HepG2 (cell line): Measurements from ENCODE around the gene C14orf132. TPM values are rescaled to one million over a fixed set of nuclear protein-coding genes. Genes with fewer than 3 reads are reported as not detected.

Experiments used
- ATAC-seq: fragments of 200-7000 bp; cut with Tn5 transposase; 3 replicates; pipeline ENCODE4 v1.9.1; 2020; ENCODE audit warnings: mild to moderate bottlenecking, moderate library complexity
- BruUV-seq: library from RNA; stranded (reverse); fragments of 400-500 nt; replicated peaks from 2 replicates; lab custom pipeline; 2021; lab: Mats Ljungman, UMichigan
- CTCF ChIA-PET: fragments of 300-600 bp; formaldehyde crosslinking; extraction: SDS; loops from one replicate; lab custom pipeline; 2021; ENCODE audit warnings: low total read pairs, inconsistent platforms, low intra/inter-chr PET ratio; lab: Yijun Ruan, JAX
- POLR2A ChIA-PET: fragments of 350-600 bp; sonication (Branson Sonifier 250); formaldehyde crosslinking; loops from one replicate; lab custom pipeline; 2020; ENCODE audit warnings: antibody characterized with exemption, inconsistent platforms; lab: Yijun Ruan, JAX
- DNase-seq: peaks from one replicate; pipeline ENCODE4 v3.0.0-alpha.2; 2015; ENCODE audit warnings: low spot score
- FAIRE-seq: peaks from 3 replicates; lab custom pipeline; 2011; peaks lifted over from hg19 to GRCh38; lab: Jason Lieb, UNC
- H2AFZ ChIP-seq: one replicate; pipeline ENCODE4 v1.6.1; 2011; ENCODE audit warnings: low read length, inconsistent platforms
- H3K27ac ChIP-seq: fragments of 300-600 bp; 3 replicates; pipeline ENCODE4 v1.8.0; 2011; ENCODE audit warnings: mixed run types, mild to moderate bottlenecking, mixed read lengths, low read length, inconsistent platforms; ENCODE audit not compliant: insufficient read depth; ENCODE audit errors: extremely low read length
- H3K27me3 ChIP-seq, 2 experiments: fragments of 200-600 bp in 1 of 2; 2 replicates in 1 of 2; 3 replicates in 1 of 2; pipeline versions ENCODE4 v1.6.0 to v1.8.0; 2011; ENCODE audit warnings: low read length in 2 of 2, mild to moderate bottlenecking in 2 of 2, moderate library complexity in 2 of 2, inconsistent platforms in 1 of 2; ENCODE audit not compliant: insufficient read depth in 2 of 2, control insufficient read depth in 1 of 2
- H3K36me3 ChIP-seq, 2 experiments: fragments of 200-600 bp in 1 of 2; replicated peaks in 1 of 2; 2 replicates in 1 of 2; 3 replicates in 1 of 2; pipeline versions ENCODE4 v1.5.1 to v1.8.0; 2011; ENCODE audit warnings: low read length in 2 of 2, inconsistent platforms in 1 of 2; ENCODE audit not compliant: insufficient read depth in 2 of 2, control insufficient read depth in 1 of 2
- H3K4me1 ChIP-seq: 2 replicates; pipeline ENCODE4 v1.5.1; 2012; ENCODE audit warnings: low read length, inconsistent platforms; ENCODE audit not compliant: insufficient read depth
- H3K4me2 ChIP-seq: 2 replicates; pipeline ENCODE4 v1.6.0; 2011; ENCODE audit warnings: low read depth, low read length, inconsistent platforms
- H3K4me3 ChIP-seq, 3 experiments: fragments of 200-600 bp in 1 of 3; sonication (generic), shearing (Covaris generic) in 1 of 3; replicated peaks in 1 of 3; 2 replicates each; pipeline ENCODE4 v1.5.1; 2011 to 2016; ENCODE audit warnings: low read length in 3 of 3, inconsistent platforms in 2 of 3, low read depth in 2 of 3, mild to moderate bottlenecking in 2 of 3, control low read depth in 1 of 3, mixed read lengths in 1 of 3; ENCODE audit not compliant: insufficient read depth in 1 of 3
- H3K79me2 ChIP-seq: one replicate; pipeline ENCODE4 v1.6.1; 2011; ENCODE audit warnings: low read length, inconsistent platforms; ENCODE audit not compliant: insufficient read depth
- H3K9ac ChIP-seq: 2 replicates; pipeline ENCODE4 v1.6.0; 2011; ENCODE audit warnings: mild to moderate bottlenecking, low read depth, low read length, inconsistent platforms; ENCODE audit not compliant: insufficient read depth
- H3K9me3 ChIP-seq: 2 replicates; pipeline ENCODE4 v1.5.1; 2012; ENCODE audit warnings: mild to moderate bottlenecking, low read length
- H4K20me1 ChIP-seq: 2 replicates; pipeline ENCODE4 v1.6.0; 2011; ENCODE audit warnings: inconsistent platforms, mild to moderate bottlenecking, low read length, moderate library complexity; ENCODE audit not compliant: insufficient read depth
- BHLHE40 ChIP-seq: IDR thresholded peaks from 2 replicates; pipeline ENCODE4 v1.6.1; 2011; ENCODE audit warnings: low read length, improper control_type of control experiment
- EEA1 ChIP-seq: sonication (generic); formaldehyde crosslinking; IDR thresholded peaks from 2 replicates; pipeline ENCODE4 v1.5.1; 2020; ENCODE audit warnings: mild to moderate bottlenecking, missing genetic modification reagents, borderline replicate concordance
- KDM5B ChIP-seq: sonication (generic); formaldehyde crosslinking; IDR thresholded peaks from 2 replicates; pipeline ENCODE4 v1.4.0; 2020; ENCODE audit warnings: missing genetic modification reagents, mild to moderate bottlenecking, borderline replicate concordance
- KLF15 ChIP-seq: sonication (generic); formaldehyde crosslinking; IDR thresholded peaks from 2 replicates; pipeline ENCODE4 v1.8.1; 2023; ENCODE audit warnings: borderline replicate concordance, mild to moderate bottlenecking, inconsistent platforms, missing genetic modification reagents, mixed read lengths
- SCMH1 ChIP-seq: sonication (generic); formaldehyde crosslinking; IDR thresholded peaks from 2 replicates; pipeline ENCODE4 v1.9.0; 2021; ENCODE audit warnings: missing genetic modification reagents, mild to moderate bottlenecking, borderline replicate concordance
- TAF1 ChIP-seq: sonication (generic); formaldehyde crosslinking; IDR thresholded peaks from 2 replicates; pipeline ENCODE4 v1.4.0; 2020; ENCODE audit warnings: missing genetic modification reagents
- THAP8 ChIP-seq: sonication (generic); formaldehyde crosslinking; IDR thresholded peaks from 2 replicates; pipeline ENCODE4 v1.5.1; 2020; ENCODE audit warnings: missing genetic modification reagents, mild to moderate bottlenecking, borderline replicate concordance
- ZNF251 ChIP-seq: sonication (generic); formaldehyde crosslinking; IDR thresholded peaks from 2 replicates; pipeline ENCODE4 v1.9.0; 2021; ENCODE audit warnings: mild to moderate bottlenecking, missing genetic modification reagents
- ZNF382 ChIP-seq: sonication (generic); formaldehyde crosslinking; IDR thresholded peaks from 2 replicates; pipeline ENCODE4 v1.5.0; 2020; ENCODE audit warnings: missing genetic modification reagents, mild to moderate bottlenecking, borderline replicate concordance
- ZNF512 ChIP-seq: sonication (generic); formaldehyde crosslinking; IDR thresholded peaks from 2 replicates; pipeline ENCODE4 v1.4.0; 2020; ENCODE audit warnings: mild to moderate bottlenecking, missing genetic modification reagents
- ZNF816 ChIP-seq: sonication (generic); formaldehyde crosslinking; IDR thresholded peaks from 2 replicates; pipeline ENCODE4 v1.8.0; 2022; ENCODE audit warnings: missing genetic modification reagents, mild to moderate bottlenecking, borderline replicate concordance
- ZSCAN12 ChIP-seq: sonication (generic); formaldehyde crosslinking; IDR thresholded peaks from 2 replicates; pipeline ENCODE4 v1.9.0; 2021; ENCODE audit warnings: mild to moderate bottlenecking, missing genetic modification reagents
- ZSCAN29 ChIP-seq: sonication (generic); formaldehyde crosslinking; conservative IDR thresholded peaks from 2 replicates; pipeline ENCODE4 v1.4.0; 2020; ENCODE audit warnings: mild to moderate bottlenecking, missing genetic modification reagents
- WGBS: methylation state at CpG from one replicate; pipeline ENCODE4 v1.1.6; 2017; ENCODE audit warnings: low lambda C conversion rate; 5-methylcytosine and 5-hydroxymethylcytosine counted together
- in situ Hi-C: cut with HindIII; loops from 2 replicates; pipeline ENCODE4 v1.10.0; 2017; ENCODE audit warnings: low pct_unique_long_range_greater_than_20kb; ENCODE audit not compliant: extremely low pct_ligation_motif_present
- intact Hi-C: fragments of 100-400 bp; cut with micrococcal nuclease; formaldehyde crosslinking; loops from one replicate; pipeline ENCODE4 v1.10.0; 2022; ENCODE audit not compliant: unreplicated experiment
- polyA plus RNA-seq, 8 experiments: library from polyadenylated mRNA; depleted of rRNA in 3 of 8; stranded (reverse) in 7 of 8; unstranded in 1 of 8; fragments of >200 nt; fragmentation: Illumina TruSeq in 4 of 8; extraction: Trizol in 4 of 8; gene quantifications; 2 replicates each; pipeline versions ENCODE4 v1.2.1 to v1.2.3, GENCODE V29; 2011 to 2016; ENCODE audit warnings: low read depth in 4 of 8, missing spikeins in 1 of 8, mixed read lengths in 1 of 8; ENCODE audit not compliant: insufficient read depth in 1 of 8
- total RNA-seq, 5 experiments: library from RNA; depleted of rRNA; stranded (reverse); fragments of >200 nt; fragmentation: Illumina TruSeq; extraction: Trizol; gene quantifications; 2 replicates each; pipeline ENCODE4 v1.2.3, GENCODE V29; 2016; ENCODE audit warnings: low read depth in 1 of 5

The C14orf132 gene
- total and polyA plus RNA-seq, 2 of the 13 experiments (the other 11 are each of a cell fraction or from before 2014, with no cell fraction given): 0.13 to 0.15 TPM

- Histone ChIP-seq H3K9ac (no peak overlapping the region), H3K36me3 (no peaks in the 10 kb centered on the region), H2AFZ (no peak overlapping the region), H3K4me3 (no peak overlapping the region), H3K9me3 (no peaks in the 10 kb centered on the region), H3K27ac (no peak overlapping the region), H3K4me2 (no peak overlapping the region), H3K4me1 (no peaks in the 10 kb centered on the region), H3K79me2 (no peaks in the 10 kb centered on the region), H4K20me1 (no peaks in the 10 kb centered on the region), H3K27me3 (no peaks in the 10 kb centered on the region)
- DNase-seq (no peak), ATAC-seq (no peak), FAIRE-seq (no peak)
- ChIA-PET POLR2A (no interaction called here), CTCF (no interaction called here)
- 30% methylated on average over 4 of the region's 4 CpGs for whole genome bisulfite sequencing
- in situ Hi-C loops (no loop called here), intact Hi-C loops (no loop called here)
- TF ChIP-seq BHLHE40 (no peak), ZNF816 (CRISPR knock-in tag) (no peak), KLF15 (CRISPR knock-in tag) (no peak), KDM5B (CRISPR knock-in tag) (no peak), ZNF512 (no peak), SCMH1 (CRISPR knock-in tag) (no peak), TAF1 (CRISPR knock-in tag) (no peak), THAP8 (CRISPR knock-in tag) (no peak), ZSCAN12 (CRISPR knock-in tag) (no peak), EEA1 (CRISPR knock-in tag) (no peak), ZNF382 (CRISPR knock-in tag) (no peak), ZNF251 (CRISPR knock-in tag) (no peak), ZSCAN29 (no peak)
- BruUV-seq: no TSS peak
Measured at GRCh38 chr14:96131836-96132235, 92.7 kb downstream of the C14orf132 start.
